D341Med (cell line): ENCODE data around the gene TJP2.
"Not testable (repeated sequence)": the region's sequence is repeated elsewhere in the genome, so short reads cannot be mapped to it uniquely, and the experiment has no call there.

Source experiments
- DNase-seq: peaks from one replicate; pipeline ENCODE4 v3.0.0; 2012; ENCODE audit warnings: low spot score

Gene TJP2

DNA sequence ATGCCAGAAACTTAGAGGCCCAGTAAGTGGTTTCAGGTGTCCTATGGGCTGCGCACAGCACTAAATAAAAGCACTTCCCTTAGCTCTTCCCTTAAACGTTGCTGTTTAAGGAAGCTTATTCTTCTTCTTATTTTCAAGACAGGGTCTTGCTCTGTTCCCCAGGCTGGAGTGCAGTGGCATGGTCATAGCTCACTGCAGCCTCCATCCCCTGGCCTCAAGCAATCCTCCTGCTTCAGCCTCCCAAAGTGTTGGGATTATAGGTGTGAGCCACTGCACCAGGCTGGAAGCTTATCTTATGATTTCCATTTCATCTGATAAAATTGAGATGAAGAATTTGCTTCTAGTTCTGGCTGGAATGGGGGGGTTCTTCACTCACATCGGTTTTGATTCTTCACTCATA is 15.6 kb upstream of the TJP2 start:
- no peak for DNase-seq

DNA sequence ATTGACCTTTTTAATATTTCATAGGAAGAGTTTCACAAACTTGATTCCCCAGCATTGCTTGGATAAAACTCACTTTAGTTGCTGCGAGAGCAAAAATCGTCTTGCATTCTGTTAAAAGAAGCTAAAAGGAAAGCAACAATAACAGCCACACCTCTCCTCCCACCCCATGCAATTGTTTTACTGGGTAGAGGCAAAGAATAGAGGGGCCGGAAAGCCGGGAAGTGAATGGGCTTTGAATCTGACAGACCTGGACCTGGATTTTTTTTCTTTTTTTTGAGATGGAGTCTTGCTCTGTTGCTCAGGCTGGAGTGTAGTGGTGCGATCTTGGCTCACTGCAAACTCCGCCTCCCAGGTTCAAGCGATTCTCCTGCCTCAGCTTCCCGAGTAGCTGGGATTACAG is 9.5 kb upstream of the TJP2 start:
- DNase-seq = not testable (repeated sequence)

DNA sequence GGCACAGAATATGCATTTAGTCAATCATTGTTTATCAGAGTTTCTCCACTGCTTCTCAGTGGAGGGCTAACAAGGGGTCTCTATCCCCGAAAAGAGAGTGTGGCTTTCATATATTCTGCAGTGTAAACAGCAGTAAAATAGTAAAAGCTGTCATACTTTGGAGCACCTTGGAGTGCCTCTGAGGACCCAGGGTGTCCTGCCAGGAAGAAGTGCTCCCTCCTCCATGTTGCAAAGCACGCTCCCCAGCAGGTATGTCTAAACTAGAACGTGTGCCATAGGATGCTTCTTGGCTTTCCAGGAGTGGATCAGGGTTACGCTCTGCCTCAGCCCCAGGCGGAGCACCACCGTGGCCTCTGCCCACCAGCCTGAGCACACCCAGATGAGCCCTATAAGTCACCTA is 8.5 kb upstream of the TJP2 start:
- no peak for DNase-seq

DNA sequence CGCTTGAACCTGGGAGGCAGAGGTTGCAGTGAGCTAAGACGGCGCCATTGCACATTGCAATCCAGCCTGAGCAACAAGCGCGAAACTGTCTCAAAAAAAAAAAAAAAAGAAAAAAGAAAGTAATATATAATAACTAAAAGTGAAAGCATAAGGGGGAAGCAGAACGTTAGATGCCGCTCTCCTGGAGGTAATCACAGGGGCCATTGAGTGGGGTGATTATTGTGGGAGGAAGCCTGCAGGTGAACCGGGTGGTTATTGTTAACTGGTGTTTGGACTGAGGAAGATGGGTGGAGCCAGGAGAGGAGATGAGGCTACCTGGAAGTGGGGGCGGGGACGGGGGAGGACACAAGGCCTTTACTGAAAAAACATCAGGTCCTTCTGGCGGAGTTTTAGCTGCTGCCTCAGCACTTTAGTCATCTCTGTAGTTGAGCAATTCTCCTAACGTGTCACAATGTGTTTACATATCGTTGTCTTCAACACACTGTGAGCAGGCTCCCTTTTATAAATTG is 5.3 kb upstream of the TJP2 start:
- no peak for DNase-seq

DNA sequence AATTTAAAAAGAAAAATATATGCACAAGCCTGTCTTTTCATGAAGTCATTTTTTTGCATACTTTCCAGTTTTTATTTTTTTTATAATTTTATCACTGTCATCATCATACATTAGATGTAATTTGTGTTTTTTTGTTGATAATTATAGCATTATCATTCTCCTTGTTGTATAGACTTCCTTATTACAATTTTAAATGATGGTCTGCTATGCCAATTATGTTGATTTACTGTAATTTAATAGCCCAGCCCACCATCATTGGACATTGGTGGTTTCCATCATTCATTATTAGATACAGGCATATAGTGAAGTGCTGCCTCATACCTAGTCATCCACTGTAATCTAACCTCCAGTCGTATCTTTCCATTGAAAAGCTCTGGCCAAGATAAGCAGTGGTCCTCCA is 3.8 kb upstream of the TJP2 start:
- no peak for DNase-seq

DNA sequence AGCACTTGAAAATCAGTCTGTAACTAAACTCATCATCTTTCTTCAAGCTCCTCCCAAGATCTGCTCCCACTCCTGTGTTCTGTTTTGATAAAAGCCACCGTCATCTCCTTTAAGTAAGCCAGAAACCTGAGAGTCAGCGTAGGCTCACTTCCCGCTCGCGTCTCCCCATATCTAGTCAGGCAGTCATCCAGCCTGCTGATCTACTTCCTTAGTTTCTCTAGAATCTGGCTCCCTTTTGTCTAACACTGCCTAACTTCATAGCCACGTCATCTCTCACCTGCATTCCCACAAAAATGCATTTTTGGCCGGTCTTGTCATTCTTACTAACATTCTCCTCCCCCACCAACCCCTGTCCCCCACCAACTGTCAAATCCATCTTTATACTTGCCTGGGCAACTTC is 3.0 kb upstream of the TJP2 start:
- no peak for DNase-seq

DNA sequence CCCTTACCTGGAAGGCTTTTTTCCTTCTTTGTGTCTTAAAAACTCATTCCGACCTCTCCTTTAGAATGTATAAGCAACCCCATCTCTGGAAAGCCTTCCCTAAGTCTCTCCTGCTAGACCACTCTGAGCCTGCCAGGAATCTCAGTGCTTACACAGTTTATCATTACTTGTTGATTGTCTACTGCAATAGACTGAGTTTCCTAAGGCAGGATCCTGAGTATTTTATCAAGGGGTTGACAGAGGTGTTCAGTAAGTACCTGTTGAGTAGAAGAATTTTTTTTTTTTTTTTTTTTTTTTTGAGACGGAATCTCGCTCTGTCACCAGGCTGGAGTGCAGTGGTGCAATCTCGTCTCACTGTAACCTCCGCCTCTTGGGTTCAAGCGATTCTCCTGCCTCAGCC is 2.6 kb upstream of the TJP2 start:
- no peak for DNase-seq

DNA sequence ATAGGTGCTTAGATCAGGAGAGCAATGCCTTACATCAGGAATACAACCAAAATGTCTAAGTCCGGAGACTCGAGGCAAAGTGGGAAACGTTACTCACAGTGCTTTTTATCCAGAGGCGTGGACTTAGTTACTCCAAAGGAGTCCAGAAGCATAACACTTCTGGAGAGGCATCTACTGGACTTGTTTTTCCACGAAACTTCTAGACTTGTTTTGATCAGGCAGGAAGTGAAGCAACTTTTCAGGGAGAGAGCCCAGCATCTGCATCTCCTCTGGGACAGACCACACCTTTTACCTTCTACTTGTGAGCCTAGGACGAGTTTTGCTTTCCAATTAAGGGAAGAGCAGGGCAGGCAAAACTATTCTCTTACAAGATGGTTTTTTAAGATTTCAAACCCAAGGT is 1.2 kb upstream of the TJP2 start:
- DNase-seq = no peak

DNA sequence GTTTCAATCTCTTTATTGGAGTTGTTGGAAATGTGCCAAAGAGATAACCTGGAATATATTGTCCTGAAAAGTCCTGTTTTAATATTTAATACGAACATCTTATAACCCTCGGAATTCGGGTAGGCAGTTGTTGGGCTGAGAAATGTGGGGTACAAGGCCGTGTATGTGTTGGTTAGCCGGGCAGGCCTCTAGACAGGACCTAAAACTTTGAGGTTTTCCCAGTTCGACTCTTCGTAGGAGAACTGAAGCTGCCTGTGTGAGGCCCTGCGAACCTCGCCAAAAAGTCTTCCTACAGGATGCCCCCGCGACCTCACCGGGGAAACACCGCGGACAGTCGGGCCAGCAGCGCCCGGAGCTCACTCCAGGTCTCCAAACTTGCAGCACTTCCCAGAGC is 583 bp upstream of the TJP2 start:
- DNase-seq = no peak

DNA sequence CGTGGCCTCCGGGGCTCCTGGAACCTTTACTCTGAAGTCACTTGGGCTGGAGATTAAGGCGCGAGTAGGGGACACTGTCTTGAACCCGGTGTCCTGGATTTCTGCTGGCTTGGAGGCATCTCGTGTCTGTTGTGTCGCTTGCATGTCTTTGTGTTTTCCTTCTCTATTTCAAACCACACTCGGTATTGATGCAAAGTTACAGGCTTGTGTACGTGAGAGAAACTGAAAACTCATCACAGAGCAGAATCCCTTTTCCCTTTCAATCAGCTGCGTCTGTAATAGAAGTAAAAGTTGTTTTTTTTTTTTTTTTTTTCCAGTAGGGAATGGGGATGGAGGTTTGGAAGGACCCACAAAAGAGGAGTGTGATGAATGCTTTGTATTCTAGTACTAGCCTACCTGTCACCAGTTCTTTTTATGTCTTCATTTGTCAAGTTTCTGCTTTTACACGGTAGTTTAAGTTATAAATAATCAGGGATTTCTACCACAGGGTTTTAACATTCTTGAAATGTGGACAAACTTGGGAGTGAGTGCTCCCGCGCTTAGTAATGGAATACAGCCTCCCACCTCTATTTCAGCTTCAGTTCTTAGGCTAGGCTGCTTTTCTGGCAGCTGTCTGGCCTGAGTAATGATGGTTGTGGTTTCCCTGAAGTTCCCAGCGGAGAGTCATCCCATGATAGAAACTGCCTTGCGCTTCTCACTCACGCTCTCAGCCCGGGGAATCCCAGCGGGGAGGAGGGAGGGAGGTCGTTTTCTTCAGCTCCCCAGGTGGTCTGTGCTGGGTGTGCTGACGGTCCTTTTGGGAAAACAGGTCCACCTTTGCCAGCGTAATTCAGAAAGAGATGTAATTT is 763 bp downstream of the TJP2 start:
- no peak for DNase-seq

DNA sequence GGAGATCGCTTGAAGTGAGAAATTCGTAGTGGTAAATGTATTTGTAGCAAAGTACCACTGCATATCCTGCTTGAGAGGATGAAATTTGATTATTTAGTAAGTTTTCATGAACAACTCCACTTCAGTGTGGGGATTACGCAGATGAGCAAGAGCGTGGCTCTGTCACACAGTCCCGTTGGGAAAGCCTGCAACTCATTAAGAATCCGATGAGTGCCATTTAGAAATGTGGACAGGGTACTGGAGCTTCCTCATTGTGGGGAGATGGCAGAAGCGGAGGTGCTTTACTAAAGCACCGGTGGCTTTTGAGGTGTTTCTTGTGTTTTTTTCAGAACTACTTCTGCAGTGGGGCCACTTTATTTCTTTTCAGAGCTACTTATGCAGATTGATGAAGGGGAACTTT is 1.4 kb downstream of the TJP2 start:
- no peak for DNase-seq

DNA sequence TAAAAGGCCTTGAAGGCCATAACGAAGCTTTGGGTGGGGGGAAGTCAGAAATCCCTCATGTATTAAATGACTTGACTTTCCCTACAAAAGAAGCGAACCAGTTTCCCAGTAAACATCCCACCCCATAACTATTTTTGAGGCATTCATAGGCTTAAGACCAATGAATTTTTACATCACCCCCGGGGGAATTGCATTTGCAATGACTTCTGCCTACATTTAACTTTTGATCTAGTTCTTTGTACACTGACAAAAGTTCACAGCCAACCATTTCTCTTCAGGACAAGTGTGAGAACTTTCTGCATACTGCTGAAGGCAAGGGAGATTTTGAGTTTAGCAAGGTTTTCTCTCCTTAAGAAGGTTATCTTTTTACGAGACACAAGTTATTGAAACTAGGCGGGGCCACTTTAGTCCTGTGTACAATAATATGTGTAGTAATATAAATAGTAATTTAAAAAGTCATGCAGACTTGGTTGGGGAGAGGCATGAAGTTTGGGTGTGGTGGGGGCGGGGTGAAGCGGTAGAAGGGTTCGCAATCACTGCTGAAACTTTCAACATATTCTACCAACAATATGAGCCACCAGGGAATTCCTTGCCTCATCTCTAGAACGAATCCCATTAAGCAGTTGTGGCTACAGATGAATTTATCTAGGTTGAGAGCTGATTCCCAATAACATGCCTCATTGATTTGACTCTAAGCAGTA is 2.5 kb downstream of the TJP2 start:
- no peak for DNase-seq

DNA sequence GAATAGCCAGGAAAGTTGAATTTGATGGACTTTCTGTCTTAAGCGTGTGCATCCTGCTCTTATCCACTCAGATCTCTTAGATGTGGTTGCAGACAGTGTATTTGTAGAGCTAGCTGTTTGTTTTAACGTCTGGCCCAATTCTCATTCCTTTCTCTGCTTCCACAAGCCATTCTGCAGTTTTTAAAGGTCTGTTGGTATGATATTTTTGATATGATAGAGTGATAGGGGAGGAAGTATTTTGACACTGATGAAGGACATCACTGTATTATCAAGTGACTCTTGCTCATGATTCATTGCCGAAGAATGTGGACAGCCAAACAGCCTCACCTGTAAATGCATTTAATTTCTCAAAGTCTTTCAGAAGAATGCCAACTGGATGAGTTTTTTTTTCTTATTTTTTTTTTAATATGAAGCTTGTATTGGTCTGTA is 4.5 kb downstream of the TJP2 start:
- DNase-seq = no peak

DNA sequence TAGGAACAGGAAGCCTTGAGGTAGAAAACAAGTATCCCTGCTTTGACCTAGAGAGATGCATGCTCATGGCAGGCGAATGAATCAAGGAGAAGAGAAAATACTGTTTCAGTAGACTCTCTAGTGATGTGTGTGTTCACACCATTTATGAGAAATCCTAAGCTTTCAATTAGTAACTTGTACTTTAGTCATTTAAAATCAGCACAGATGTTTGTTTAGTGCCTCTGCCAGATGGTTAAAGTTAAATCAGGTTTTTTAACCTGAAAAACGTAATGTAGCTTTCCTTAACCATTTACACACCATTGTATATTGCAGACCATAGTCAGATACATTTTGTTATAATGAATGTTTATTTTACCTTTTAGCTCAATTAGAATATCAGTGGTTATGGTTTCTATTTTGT is 5.0 kb downstream of the TJP2 start:
- no peak for DNase-seq

DNA sequence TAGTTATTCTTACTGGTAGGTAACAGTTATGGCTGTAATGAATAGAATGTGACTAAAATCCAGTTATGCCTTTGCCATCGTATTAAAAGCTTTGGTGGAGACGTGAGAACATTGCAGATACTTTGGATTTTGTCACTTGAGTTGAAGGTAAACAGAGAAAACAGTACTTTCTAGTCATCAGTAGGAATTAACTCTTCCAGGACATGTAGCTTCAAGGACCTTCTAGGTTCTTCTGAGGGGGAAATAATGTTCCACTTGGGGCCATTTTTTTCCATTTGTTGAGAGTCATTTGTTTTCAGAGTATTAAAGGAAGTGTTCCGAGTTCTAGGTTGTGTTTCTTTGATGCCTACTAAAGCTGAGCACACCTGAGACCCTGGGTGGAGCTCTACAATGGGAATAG is 6.1 kb downstream of the TJP2 start:
- DNase-seq = no peak

DNA sequence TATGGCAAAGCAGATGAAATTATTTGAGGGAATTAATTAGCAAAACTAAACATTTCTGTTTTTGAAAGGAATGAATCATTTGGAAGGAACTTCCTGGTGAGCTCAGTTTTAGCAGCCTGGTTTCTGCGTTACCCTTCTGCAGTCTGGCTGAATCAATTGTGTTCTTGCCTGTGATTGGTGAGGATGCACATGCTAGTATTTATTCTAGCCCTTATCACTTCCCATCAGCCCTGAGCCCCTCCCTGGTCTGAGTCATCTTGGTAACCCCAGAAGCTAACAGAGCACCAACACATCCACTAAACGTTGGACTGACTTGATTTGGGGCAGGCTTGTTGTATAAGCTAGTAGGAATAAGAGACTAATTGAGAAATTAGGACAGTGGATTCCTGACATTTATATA is 6.6 kb downstream of the TJP2 start:
- no peak for DNase-seq

DNA sequence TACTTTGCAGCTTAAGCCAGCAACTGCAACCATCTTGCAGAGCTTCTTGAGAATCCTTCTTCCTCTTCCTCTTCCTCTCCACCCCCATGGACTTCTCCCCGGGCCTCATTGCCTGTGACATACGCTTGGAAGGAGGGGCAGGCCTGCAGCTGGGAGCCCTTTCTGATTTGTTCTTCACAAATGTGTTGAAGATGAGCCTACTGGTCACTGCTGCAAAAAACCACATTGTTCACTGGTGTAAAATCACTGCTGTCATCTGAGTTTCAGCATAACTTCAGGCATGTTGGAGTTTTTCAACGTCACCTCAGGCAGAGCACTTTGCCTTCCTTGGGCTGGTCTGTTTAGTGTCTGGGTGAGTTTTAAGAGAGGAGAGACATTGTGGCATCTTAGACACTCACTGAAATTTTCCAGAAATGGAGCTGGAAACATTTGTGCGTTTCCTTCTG is 7.9 kb downstream of the TJP2 start:
- no peak for DNase-seq

DNA sequence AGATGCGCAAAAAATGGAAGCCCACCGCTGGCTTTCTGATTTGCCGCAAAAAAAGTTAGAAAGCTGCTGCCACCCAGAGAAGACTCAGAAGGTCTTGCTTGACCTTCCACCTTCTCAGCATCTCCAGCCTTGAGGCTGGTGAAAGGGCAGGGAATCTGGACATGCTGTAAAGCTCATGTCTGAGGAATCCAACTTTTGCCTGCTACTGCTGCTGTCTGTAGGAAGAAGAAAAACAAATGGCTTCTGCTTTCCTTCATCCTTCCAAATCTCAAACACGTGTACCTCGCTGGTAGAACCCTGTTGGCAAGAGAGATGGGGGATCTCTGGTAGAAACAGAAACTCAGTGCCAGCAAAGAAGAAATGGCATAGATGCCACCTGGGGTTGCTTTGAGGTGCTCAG is 10.2 kb downstream of the TJP2 start:
- DNase-seq = no peak

DNA sequence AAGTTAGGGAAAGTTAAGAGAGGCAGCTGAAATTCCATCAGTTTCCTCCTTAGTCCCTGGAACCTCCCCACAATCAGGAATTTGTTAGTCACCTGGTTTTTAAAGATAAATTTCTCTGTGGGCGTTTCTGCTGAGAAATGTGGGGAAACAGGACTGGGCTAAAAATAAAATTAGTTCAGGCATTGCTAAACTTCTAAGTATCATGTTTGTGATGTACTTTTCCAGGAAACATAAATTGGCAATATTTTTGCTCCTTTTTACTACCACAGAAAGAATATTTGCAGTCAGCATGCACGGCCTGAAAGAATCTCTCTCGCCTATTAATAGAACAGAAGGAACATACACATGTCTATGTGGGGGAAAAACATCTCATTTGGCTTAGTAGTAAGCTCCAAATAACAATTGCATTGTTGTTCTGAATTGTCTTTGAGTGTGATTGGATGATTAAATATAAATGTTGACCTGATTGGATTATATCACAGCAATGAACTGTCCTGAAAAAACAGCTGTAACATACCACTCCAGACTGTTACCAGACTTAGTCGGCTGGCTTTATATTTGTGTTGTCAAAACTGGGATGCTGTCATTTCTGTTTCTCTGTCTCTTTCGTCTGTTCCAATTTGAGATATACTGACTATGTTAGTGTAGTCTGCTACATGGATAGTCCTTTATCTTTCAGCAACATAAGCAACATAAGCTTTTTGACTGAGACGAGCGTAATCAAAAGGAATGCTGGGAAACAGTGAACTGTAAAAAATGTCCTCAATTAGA is 12.9 kb downstream of the TJP2 start:
- no peak for DNase-seq

DNA sequence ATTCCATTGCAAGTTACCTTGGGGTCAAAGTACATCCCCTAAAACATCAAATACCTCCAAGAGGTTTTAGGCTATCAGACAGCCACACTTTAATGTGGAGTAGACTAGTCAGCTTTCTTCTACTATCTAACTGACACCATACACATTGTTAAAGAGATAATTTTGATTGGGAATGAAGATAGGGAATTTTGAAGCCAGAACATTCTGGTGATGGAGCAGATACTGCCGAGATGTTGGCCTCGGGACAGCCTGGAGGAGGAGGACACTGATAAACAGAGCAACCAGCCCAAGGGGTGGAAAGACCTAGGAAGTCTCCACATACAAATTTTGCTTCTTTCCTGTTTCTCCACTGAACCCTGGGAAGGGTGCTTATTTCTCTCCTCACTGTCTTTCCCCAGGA is 14.9 kb downstream of the TJP2 start:
- DNase-seq = no peak

DNA sequence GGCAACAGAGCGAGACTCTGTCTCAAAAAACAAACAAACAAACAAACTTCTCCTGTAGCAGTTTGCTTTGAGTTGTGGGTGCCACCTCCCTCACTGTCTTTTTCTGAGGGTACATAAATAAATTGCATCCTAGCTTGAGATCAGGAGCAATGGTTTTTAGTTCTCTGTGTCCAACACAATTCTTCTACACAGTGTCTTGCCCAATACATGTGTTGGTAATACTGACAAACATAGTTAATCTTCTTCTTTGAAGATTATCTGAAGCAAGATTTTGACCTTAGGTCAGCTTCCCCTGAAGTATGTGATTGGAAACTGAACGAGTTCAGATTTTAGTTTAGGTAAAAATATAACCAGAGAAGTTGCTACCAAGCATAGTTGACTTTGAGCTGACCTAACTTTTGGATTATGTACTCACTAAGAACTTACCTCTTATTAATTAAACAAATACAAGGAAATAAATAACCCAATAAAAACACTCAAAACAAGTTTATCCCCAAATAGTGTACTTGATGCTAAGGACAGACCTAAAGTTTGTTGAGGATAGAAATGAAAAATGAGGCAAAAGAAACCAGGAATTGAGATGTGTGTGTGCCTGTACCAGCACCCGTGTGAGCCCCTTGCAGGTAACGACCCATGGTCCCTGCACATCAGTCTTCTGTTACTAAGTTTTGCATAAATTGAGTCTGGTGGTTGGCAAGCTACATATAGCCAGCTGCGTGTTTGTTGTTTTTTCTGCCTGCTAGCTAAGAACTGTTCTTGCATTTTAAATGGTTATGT is 16.2 kb downstream of the TJP2 start:
- DNase-seq = no peak

DNA sequence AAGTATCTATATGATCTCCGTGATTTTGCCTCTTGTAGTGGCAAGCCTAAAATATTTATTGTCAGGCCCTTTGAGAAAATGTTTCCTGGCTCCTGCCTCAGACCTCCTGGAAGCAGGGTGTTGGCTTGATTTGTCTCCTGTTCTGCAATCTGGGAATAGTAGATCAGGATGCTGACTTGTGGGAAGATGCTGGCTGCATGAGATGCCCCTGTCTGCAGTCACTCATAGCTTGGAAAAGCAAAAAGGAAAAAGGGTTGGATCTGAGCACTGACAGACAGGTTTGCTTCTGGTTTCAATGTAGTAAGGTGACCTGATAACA is 16.7 kb downstream of the TJP2 start:
- no peak for DNase-seq
